ENCODE measurements around the gene MRGPRF.

DNA sequence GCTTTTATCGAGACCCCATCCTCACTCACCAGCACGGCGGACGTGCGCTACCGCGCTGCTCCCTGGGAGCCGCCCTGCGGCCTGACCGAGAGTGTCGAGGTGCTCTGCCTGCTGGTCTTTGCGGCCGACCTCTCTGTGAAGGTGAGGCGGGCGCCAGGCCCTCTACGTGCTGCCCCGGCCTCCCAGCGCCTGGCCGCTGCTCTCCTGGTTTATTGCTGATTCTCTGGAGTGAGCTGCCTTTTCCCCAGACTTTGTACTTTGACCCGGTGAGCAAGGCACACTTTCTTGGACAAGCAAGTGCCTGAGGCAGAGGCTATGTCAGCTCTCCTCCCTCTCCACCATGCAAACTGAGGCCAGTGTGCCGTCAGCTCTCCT, 42.2 kb upstream of the MRGPRF start:
- TF ChIP-seq CTCF (IDR thresholded peaks at IDR 0.05) (no peak), CEBPB (IDR thresholded peaks at IDR 0.05) (no peak), MAX (IDR thresholded peaks at IDR 0.05) (no peak), FOXS1 (CRISPR knock-in tag; IDR thresholded peaks at IDR 0.05) (no peak), POLR2A (IDR thresholded peaks at IDR 0.05; ENCODE audit: low read length) (no peak), RAD21 (conservative IDR thresholded peaks at IDR 0.05 in 1 of 2, IDR thresholded peaks at IDR 0.05 in 1 of 2) (no peak), BHLHE40 (IDR thresholded peaks at IDR 0.05; ENCODE audit: low read depth, low read length) (no peak), CBX2 (IDR thresholded peaks at IDR 0.05; ENCODE audit: borderline replicate concordance, low read depth) (no peak), JUN (IDR thresholded peaks at IDR 0.05) (no peak), KDM1A (IDR thresholded peaks at IDR 0.05; ENCODE audit: low read depth) (no peak), PHF8 (IDR thresholded peaks at IDR 0.05; ENCODE audit: borderline replicate concordance, low read depth) (no peak), PBX3 (IDR thresholded peaks at IDR 0.05) (no peak), TP53 (CRISPR knock-in tag; IDR thresholded peaks at IDR 0.05) (no peak)
- TF ChIP-seq, protein P1, sequence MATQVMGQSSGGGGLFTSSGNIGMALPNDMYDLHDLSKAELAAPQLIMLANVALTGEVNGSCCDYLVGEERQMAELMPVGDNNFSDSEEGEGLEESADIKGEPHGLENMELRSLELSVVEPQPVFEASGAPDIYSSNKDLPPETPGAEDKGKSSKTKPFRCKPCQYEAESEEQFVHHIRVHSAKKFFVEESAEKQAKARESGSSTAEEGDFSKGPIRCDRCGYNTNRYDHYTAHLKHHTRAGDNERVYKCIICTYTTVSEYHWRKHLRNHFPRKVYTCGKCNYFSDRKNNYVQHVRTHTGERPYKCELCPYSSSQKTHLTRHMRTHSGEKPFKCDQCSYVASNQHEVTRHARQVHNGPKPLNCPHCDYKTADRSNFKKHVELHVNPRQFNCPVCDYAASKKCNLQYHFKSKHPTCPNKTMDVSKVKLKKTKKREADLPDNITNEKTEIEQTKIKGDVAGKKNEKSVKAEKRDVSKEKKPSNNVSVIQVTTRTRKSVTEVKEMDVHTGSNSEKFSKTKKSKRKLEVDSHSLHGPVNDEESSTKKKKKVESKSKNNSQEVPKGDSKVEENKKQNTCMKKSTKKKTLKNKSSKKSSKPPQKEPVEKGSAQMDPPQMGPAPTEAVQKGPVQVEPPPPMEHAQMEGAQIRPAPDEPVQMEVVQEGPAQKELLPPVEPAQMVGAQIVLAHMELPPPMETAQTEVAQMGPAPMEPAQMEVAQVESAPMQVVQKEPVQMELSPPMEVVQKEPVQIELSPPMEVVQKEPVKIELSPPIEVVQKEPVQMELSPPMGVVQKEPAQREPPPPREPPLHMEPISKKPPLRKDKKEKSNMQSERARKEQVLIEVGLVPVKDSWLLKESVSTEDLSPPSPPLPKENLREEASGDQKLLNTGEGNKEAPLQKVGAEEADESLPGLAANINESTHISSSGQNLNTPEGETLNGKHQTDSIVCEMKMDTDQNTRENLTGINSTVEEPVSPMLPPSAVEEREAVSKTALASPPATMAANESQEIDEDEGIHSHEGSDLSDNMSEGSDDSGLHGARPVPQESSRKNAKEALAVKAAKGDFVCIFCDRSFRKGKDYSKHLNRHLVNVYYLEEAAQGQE (IDR thresholded peaks at IDR 0.05), result no peak
